HepG2 (cell line): Measurements from ENCODE around the gene IMP3. TPM values are rescaled to one million over a fixed set of nuclear protein-coding genes. Genes with fewer than 3 reads are reported as not detected.
A peak's percentile ranks its signal among the peaks of the same experiment; 100 is the strongest.

ENCODE experiments used
- AGO1 ChIP-seq: fragments of 200-400 bp; formaldehyde crosslinking; IDR thresholded peaks from 2 replicates; pipeline ENCODE4 v1.6.1; 2017; ENCODE audit warnings: mild to moderate bottlenecking, low read depth, low read length, moderate library complexity; ENCODE audit not compliant: poor library complexity, severe bottlenecking
- BCL3 ChIP-seq: sonication (generic); formaldehyde crosslinking; IDR thresholded peaks from 2 replicates; pipeline ENCODE4 v1.5.1; 2020; ENCODE audit warnings: mild to moderate bottlenecking, missing genetic modification reagents, moderate library complexity
- KDM1A ChIP-seq: IDR thresholded peaks from 2 replicates; pipeline ENCODE4 v1.6.1; 2016; ENCODE audit warnings: missing compliant biosample characterization
- MAX ChIP-seq: IDR thresholded peaks from 2 replicates; pipeline ENCODE4 v1.6.1; 2012; ENCODE audit warnings: inconsistent platforms
- MIER2 ChIP-seq: IDR thresholded peaks from 2 replicates; pipeline ENCODE4 v1.6.1; 2016; ENCODE audit warnings: missing biosample characterization, missing genetic modification reagents
- NR2F1 ChIP-seq, 2 experiments: fragments of 450-650 bp in 1 of 2; formaldehyde crosslinking in 1 of 2; IDR thresholded peaks; 2 replicates each; pipeline versions ENCODE4 v1.5.0 to v1.6.1; 2016 to 2020; ENCODE audit warnings: mild to moderate bottlenecking in 1 of 2, missing compliant biosample characterization in 1 of 2, missing genetic modification reagents in 1 of 2, moderate library complexity in 1 of 2
- PATZ1 ChIP-seq: sonication (generic); formaldehyde crosslinking; IDR thresholded peaks from 2 replicates; pipeline ENCODE4 v1.4.0; 2020; ENCODE audit warnings: missing genetic modification reagents
- RELA ChIP-seq: sonication (generic); formaldehyde crosslinking; IDR thresholded peaks from 2 replicates; pipeline ENCODE4 v1.4.0; 2020; ENCODE audit warnings: missing genetic modification reagents
- SIX4 ChIP-seq: sonication (generic); formaldehyde crosslinking; IDR thresholded peaks from 2 replicates; pipeline ENCODE4 v1.4.0; 2020; ENCODE audit warnings: missing genetic modification reagents
- SMAD1 ChIP-seq: sonication (generic); formaldehyde crosslinking; IDR thresholded peaks from 2 replicates; pipeline ENCODE4 v1.4.0; 2020; ENCODE audit warnings: missing genetic modification reagents, low read depth, mild to moderate bottlenecking, borderline replicate concordance
- STAT5B ChIP-seq: sonication (generic); formaldehyde crosslinking; IDR thresholded peaks from 2 replicates; pipeline ENCODE4 v1.4.0; 2020; ENCODE audit warnings: missing genetic modification reagents
- TFDP1 ChIP-seq: IDR thresholded peaks from 2 replicates; pipeline ENCODE4 v1.6.1; 2016; ENCODE audit warnings: missing compliant biosample characterization, missing genetic modification reagents, borderline replicate concordance
- TRIM24 ChIP-seq: sonication (generic); formaldehyde crosslinking; IDR thresholded peaks from 2 replicates; pipeline ENCODE4 v1.8.0; 2022; ENCODE audit warnings: mild to moderate bottlenecking, missing genetic modification reagents
- ZBTB33 ChIP-seq: sonication (generic); formaldehyde crosslinking; IDR thresholded peaks from 2 replicates; pipeline ENCODE4 v1.4.0; 2020; ENCODE audit warnings: missing genetic modification reagents
- ZBTB7A ChIP-seq: sonication (generic); formaldehyde crosslinking; IDR thresholded peaks from 2 replicates; pipeline ENCODE4 v1.8.0; 2022; ENCODE audit warnings: mild to moderate bottlenecking, missing genetic modification reagents
- ZC3H13 ChIP-seq: sonication (generic); formaldehyde crosslinking; IDR thresholded peaks from 2 replicates; pipeline ENCODE4 v1.8.1; 2023; ENCODE audit warnings: mild to moderate bottlenecking, missing genetic modification reagents, moderate library complexity
- ZFP90 ChIP-seq: sonication (generic); formaldehyde crosslinking; IDR thresholded peaks from 2 replicates; pipeline ENCODE4 v1.8.0; 2022; ENCODE audit warnings: missing genetic modification reagents, mild to moderate bottlenecking, inconsistent platforms, borderline replicate concordance
- ZFY ChIP-seq: sonication (generic); formaldehyde crosslinking; IDR thresholded peaks from 2 replicates; pipeline ENCODE4 v1.4.0; 2020; ENCODE audit warnings: missing genetic modification reagents
- ZNF441 ChIP-seq: sonication (generic); formaldehyde crosslinking; IDR thresholded peaks from 2 replicates; pipeline ENCODE4 v1.7.0; 2021; ENCODE audit warnings: missing genetic modification reagents, borderline replicate concordance
- ZNF574 ChIP-seq: sonication (generic); formaldehyde crosslinking; IDR thresholded peaks from 2 replicates; pipeline ENCODE4 v1.4.0; 2020; ENCODE audit warnings: missing genetic modification reagents
- polyA plus RNA-seq, 8 experiments: library from polyadenylated mRNA; depleted of rRNA in 3 of 8; stranded (reverse) in 7 of 8; unstranded in 1 of 8; fragments of >200 nt; fragmentation: Illumina TruSeq in 4 of 8; extraction: Trizol in 4 of 8; gene quantifications; 2 replicates each; pipeline versions ENCODE4 v1.2.1 to v1.2.3, GENCODE V29; 2011 to 2016; ENCODE audit warnings: low read depth in 4 of 8, missing spikeins in 1 of 8, mixed read lengths in 1 of 8; ENCODE audit not compliant: insufficient read depth in 1 of 8
- total RNA-seq, 5 experiments: library from RNA; depleted of rRNA; stranded (reverse); fragments of >200 nt; fragmentation: Illumina TruSeq; extraction: Trizol; gene quantifications; 2 replicates each; pipeline ENCODE4 v1.2.3, GENCODE V29; 2016; ENCODE audit warnings: low read depth in 1 of 5

The IMP3 gene
- total and polyA plus RNA-seq, 2 of the 13 experiments (the other 11 are each of a cell fraction or from before 2014, with no cell fraction given), result 38.3 to 143 TPM

- TF ChIP-seq MIER2 (CRISPR knock-in tag) (no peak), TFDP1 (CRISPR knock-in tag) (peak; percentile 42; the same call in 1 of the 2 replicates), NR2F1 (CRISPR knock-in tag; IDR thresholded peaks at IDR 0.05) (no peak), MAX (peak; percentile 54; the same call in 1 of the 2 replicates), AGO1 (peak; percentile 58), SIX4 (CRISPR knock-in tag) (no peak), ZFP90 (CRISPR knock-in tag) (no peak), ZBTB7A (no peak), RELA (CRISPR knock-in tag) (no peak), ZC3H13 (0 out of 2 replicates have a peak, but pooled peaks have one; percentile 24), ZFY (CRISPR knock-in tag) (peak; percentile 48; the same call in 1 of the 2 replicates), KDM1A (no peak), PATZ1 (CRISPR knock-in tag) (peak; percentile 27; the same call in 1 of the 2 replicates), ZNF574 (CRISPR knock-in tag) (0 out of 2 replicates have a peak, but pooled peaks have one; percentile 32), SMAD1 (CRISPR knock-in tag) (0 out of 2 replicates have a peak, but pooled peaks have one; percentile 46), TRIM24 (CRISPR knock-in tag) (no peak), STAT5B (no peak), ZBTB33 (CRISPR knock-in tag) (no peak), ZNF441 (CRISPR knock-in tag) (no peak), BCL3 (CRISPR knock-in tag) (no peak)
Measured at GRCh38 chr15:75661100-75661755, 21.2 kb upstream of the IMP3 start (continued).
